Sigmoid colon (tissue), 7 donors: ENCODE data around the gene STK25. TPM values are rescaled to one million over a fixed set of nuclear protein-coding genes. Genes with fewer than 3 reads are reported as not detected.

Source experiments
- DNase-seq: peaks from one replicate; pipeline ENCODE4 v3.0.0-alpha.2; 2019
- H3K27ac ChIP-seq, 4 donors: fragments of 200-600 bp; sonication (generic); one replicate each; pipeline ENCODE4 v1.5.1; 2016 to 2019; ENCODE audit warnings: mild to moderate bottlenecking in 1 of 4
- H3K27me3 ChIP-seq, 3 donors: fragments of 200-600 bp; sonication (generic); one replicate each; pipeline ENCODE4 v1.5.1; 2019; ENCODE audit warnings: mild to moderate bottlenecking in 1 of 3
- H3K36me3 ChIP-seq, 4 donors: fragments of 200-600 bp; sonication (generic); one replicate each; pipeline ENCODE4 v1.5.1; 2016 to 2019
- H3K4me1 ChIP-seq, 4 donors: fragments of 200-600 bp; sonication (generic); one replicate each; pipeline ENCODE4 v1.5.1; 2017 to 2019
- H3K4me3 ChIP-seq, 4 donors: fragments of 200-600 bp; sonication (generic); one replicate each; pipeline ENCODE4 v1.5.1; 2017 to 2019; ENCODE audit warnings: mild to moderate bottlenecking in 2 of 4, moderate library complexity in 1 of 4
- H3K9me3 ChIP-seq, 4 donors: fragments of 200-600 bp in 3 of 4; sonication (generic) in 3 of 4; one replicate each; pipeline versions ENCODE4 v1.5.1 to v1.6.1; 2013 to 2019
- EP300 ChIP-seq, 4 donors: sonication (generic); formaldehyde crosslinking; IDR thresholded peaks; one replicate each; pipeline ENCODE4 v1.6.1; 2017; ENCODE audit warnings: antibody characterized with exemption in 4 of 4
- POLR2A ChIP-seq, 2 donors: fragments of 450-650 bp; IDR thresholded peaks; one replicate each; pipeline ENCODE4 v1.6.1; 2016; ENCODE audit warnings: antibody characterized with exemption in 2 of 2, mild to moderate bottlenecking in 2 of 2, moderate library complexity in 2 of 2
- POLR2AphosphoS5 ChIP-seq, 4 donors: sonication (generic); formaldehyde crosslinking; IDR thresholded peaks; one replicate each; pipeline ENCODE4 v1.6.1; 2017; ENCODE audit warnings: antibody characterized with exemption in 4 of 4
- WGBS, 2 donors: extraction: QIAGEN DNeasy Blood & Tissue Kit; methylation state at CpG; one replicate each; pipeline ENCODE4 v1.1.7; 2013; 5-methylcytosine and 5-hydroxymethylcytosine counted together
- intact Hi-C: fragments of 100-400 bp; cut with DNase I; formaldehyde crosslinking; loops from one replicate; pipeline ENCODE4 v1.15.1; 2023
- polyA plus RNA-seq, 3 donors: library from polyadenylated mRNA; stranded (reverse); fragments of 200-250 nt; gene quantifications; one replicate each; pipeline ENCODE4 v1.2.3, GENCODE V29; 2013
- total RNA-seq, 4 donors: library from RNA; depleted of rRNA; stranded (reverse); fragments of >200 nt; gene quantifications; one replicate each; pipeline ENCODE4 v1.1.0, GENCODE V29; 2016
- TF ChIP-seq, protein P1 (sequence below), 4 experiments: fragments of 450-650 bp in 3 of 4; fragments of 200-600 bp in 1 of 4; IDR thresholded peaks; one replicate each; pipeline ENCODE4 v1.5.1; 2016 to 2019; ENCODE audit warnings: antibody characterized with exemption in 4 of 4, mild to moderate bottlenecking in 3 of 4, moderate library complexity in 2 of 4
- donor health status: healthy with polysubstance abuse.
- donor health status: Bipolar disorder and iron deficiency.
- donor health status: healthy.

Gene STK25
- total and polyA plus RNA-seq, 7 donors, result 77.7 to 266 (median 135) TPM

DNA sequence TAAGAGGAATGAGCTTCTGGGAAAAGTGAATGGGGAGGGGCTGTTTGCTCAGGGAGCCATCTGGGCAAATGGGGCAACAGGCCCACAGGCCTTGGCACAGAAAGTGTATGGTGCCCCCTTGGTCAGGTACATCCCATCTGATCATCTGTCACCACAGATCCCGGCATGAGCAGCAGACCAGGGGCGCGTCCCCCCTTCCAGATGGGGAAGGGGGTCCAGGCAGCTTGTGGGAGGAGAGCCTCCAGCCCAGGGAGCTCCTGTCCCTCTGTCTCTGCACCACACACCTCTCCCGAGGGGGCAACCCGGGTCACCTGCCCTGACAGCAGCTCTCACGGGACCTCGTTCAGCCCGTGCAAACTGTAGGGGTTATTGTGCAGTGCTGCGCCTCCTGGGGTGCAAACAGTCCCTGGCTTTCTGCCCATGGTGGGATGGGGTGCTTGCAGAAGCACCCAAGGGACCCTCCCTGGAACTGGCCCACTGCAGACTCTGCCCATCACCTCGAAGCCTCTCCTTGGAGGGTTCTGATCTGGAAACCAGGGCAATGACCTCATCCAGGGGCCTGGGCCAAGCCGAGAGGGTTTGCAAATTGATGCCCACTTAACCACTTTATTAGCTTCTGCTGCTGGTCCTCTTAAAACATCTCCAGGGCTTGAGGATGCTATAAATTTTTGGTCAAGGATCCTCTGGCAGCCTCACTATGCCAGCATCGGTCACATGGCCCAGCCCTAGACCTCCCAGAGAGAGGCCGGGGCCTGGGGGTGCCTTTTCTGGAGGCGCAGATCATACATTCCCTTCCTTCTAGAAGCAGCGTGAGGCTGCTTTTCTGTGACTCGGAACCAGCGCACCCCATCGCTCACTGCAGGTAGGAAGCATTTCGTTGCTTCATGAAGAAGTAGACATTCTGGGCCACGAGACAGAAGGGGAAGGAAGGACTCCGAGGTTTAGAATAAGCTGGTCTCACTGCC lies 42.5 kb upstream of the STK25 start:
- no peaks in the 10 kb centered on the region for H3K9me3 ChIP-seq
- H3K4me3 ChIP-seq, result no peak overlapping the region
- no peak overlapping the region for H3K27ac ChIP-seq
- H3K4me1 ChIP-seq, result peaks cover 0 to 30% (median 23%) of the 10 kb centered on the region in 4 donors
- intact Hi-C loops, result no loop called here
- no peaks in the 10 kb centered on the region for H3K36me3 ChIP-seq
- H3K27me3 ChIP-seq, result peaks cover 0 to 6% (median 0%) of the 10 kb centered on the region in 3 donors
- WGBS, 2 donors, result 65 to 66% methylated on average over 21 of the region's 21 CpGs
- no peak for DNase-seq
- TF ChIP-seq, protein P1, sequence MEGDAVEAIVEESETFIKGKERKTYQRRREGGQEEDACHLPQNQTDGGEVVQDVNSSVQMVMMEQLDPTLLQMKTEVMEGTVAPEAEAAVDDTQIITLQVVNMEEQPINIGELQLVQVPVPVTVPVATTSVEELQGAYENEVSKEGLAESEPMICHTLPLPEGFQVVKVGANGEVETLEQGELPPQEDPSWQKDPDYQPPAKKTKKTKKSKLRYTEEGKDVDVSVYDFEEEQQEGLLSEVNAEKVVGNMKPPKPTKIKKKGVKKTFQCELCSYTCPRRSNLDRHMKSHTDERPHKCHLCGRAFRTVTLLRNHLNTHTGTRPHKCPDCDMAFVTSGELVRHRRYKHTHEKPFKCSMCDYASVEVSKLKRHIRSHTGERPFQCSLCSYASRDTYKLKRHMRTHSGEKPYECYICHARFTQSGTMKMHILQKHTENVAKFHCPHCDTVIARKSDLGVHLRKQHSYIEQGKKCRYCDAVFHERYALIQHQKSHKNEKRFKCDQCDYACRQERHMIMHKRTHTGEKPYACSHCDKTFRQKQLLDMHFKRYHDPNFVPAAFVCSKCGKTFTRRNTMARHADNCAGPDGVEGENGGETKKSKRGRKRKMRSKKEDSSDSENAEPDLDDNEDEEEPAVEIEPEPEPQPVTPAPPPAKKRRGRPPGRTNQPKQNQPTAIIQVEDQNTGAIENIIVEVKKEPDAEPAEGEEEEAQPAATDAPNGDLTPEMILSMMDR (IDR thresholded peaks at IDR 0.05), result no peak
- no peak for TF ChIP-seq POLR2AphosphoS5 (IDR thresholded peaks at IDR 0.05)
- TF ChIP-seq EP300 (IDR thresholded peaks at IDR 0.05), result no peak
- no peak for TF ChIP-seq POLR2A (IDR thresholded peaks at IDR 0.05)

DNA sequence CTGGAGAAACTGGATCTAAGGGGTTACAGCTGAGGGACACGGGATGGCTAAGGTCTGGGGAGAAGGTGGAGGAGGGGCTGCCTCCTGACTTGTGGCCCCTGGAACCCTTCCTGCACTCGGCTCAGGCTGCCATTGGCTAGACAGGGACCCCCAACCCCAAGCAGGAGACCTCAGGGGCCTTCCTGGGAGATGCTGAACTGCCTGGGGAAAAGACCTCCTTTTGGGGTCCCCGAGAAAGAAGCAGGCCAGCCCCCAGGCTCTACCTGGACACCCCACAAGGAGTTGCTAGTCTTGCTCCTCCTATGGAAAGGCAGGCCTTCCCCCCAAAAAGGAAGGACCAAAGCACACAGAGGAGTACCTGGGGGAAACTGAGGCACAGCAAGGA lies 40.1 kb upstream of the STK25 start:
- intact Hi-C loops, result loop anchor here (5.0 kb wide), 1 partner anchor 64 kb away; no protein-coding TSS in a partner anchor
- Histone ChIP-seq H3K4me1 (peaks cover 0 to 30% (median 23%) of the 10 kb centered on the region in 4 donors), H3K36me3 (no peaks in the 10 kb centered on the region), H3K27me3 (peaks cover 0 to 6% (median 0%) of the 10 kb centered on the region in 3 donors), H3K9me3 (no peaks in the 10 kb centered on the region), H3K4me3 (no peak overlapping the region), H3K27ac (no peak overlapping the region)
- TF ChIP-seq, protein P1 (IDR thresholded peaks at IDR 0.05), result no peak
- TF ChIP-seq POLR2A (IDR thresholded peaks at IDR 0.05) (no peak), POLR2AphosphoS5 (IDR thresholded peaks at IDR 0.05) (no peak), EP300 (IDR thresholded peaks at IDR 0.05) (no peak)
- no peak for DNase-seq
- WGBS, 2 donors, result 69 to 85% methylated on average over 3 of the region's 3 CpGs

DNA sequence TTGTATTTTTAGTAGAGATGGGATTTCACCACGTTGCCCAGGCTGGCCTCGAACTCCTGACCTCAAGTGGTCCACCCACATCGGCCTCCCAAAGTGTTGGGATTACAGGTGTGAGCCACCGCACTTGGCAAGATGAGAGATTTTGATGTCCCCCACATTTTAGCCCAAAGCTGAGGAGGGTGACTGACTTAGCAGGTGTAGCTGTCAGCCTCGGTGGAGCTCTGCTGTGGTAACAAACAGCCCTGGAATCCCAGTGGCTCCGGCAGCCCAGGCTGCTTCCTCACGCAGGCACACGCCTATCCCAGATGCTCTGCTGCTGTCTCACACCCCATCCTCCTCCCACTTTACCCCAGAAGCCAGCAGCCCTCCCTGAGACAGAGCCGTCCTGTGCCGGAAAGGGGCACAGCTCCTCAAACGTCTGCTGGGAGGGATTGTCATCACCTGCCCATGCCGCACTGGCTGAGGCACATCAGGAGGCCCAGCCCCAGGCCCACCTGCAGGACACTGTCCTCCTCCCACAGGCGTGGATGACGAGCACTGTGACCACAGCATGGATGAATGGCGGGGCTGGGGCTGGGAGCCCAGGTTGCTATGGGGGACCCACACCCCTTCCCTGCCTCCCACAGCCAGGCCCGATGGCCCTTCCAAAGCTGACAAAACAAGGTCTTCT lies 39.5 kb upstream of the STK25 start:
- Histone ChIP-seq H3K4me1 (peaks cover 0 to 30% (median 23%) of the 10 kb centered on the region in 4 donors), H3K36me3 (no peaks in the 10 kb centered on the region), H3K27ac (no peak overlapping the region), H3K9me3 (no peaks in the 10 kb centered on the region), H3K27me3 (peaks cover 0 to 8% (median 0%) of the 10 kb centered on the region in 3 donors), H3K4me3 (no peak overlapping the region)
- intact Hi-C loops, result loop anchor here (5.0 kb wide), 1 partner anchor 64 kb away; no protein-coding TSS in a partner anchor
- DNase-seq, result no peak
- WGBS, 2 donors, result 81 to 88% methylated on average over 16 of the region's 16 CpGs
- no peak for TF ChIP-seq POLR2AphosphoS5 (IDR thresholded peaks at IDR 0.05)
- TF ChIP-seq, protein P1 (IDR thresholded peaks at IDR 0.05), result no peak
- no peak for TF ChIP-seq POLR2A (IDR thresholded peaks at IDR 0.05)
- TF ChIP-seq EP300 (IDR thresholded peaks at IDR 0.05), result no peak

DNA sequence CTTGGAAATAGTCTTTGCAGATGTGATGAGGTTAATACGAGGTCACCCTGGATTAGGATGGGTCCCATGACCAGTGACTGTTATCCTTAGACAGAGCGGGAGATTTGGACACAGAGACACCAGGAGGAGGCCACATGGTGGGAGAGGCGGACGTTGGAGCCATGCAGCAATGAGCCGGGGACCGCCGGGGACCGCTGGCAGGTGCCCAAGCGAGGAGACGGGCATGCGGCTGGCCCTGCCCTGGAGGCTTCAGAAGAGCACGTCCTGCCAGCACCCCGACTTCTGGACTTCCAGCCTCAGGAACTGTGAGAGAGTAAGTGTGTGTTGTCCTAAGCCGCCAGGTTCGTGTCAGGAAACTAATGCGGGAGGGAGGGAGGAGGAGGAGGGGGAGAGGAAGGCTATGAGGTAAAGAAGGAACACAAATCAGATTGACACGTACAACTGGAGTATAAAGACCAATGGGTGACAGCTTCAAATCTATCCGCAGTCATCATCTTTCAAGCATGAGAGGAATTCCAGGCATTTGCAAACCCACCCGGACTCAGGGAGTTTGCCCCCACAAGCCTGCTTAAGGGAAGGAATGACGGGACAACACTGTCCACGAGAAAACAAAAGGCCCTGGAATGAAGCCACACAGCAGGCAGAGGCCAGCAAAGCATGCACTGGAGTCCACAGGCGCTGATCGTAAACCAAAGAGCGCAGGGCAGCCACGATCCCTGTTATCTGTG lies 38.6 kb upstream of the STK25 start:
- Histone ChIP-seq H3K27ac (peak overlapping the region in 1 of 4 donors; percentile 41), H3K9me3 (no peaks in the 10 kb centered on the region), H3K27me3 (peaks cover 5 to 18% (median 9%) of the 10 kb centered on the region in 3 donors), H3K4me1 (peaks cover 0 to 31% (median 24%) of the 10 kb centered on the region in 4 donors), H3K4me3 (no peak overlapping the region), H3K36me3 (no peaks in the 10 kb centered on the region)
- intact Hi-C loops, result loop anchor here (5.0 kb wide), 1 partner anchor 65 kb away; no protein-coding TSS in a partner anchor
- TF ChIP-seq POLR2A (IDR thresholded peaks at IDR 0.05) (no peak), POLR2AphosphoS5 (IDR thresholded peaks at IDR 0.05) (no peak), EP300 (IDR thresholded peaks at IDR 0.05) (no peak)
- TF ChIP-seq, protein P1 (IDR thresholded peaks at IDR 0.05), result no peak
- no peak for DNase-seq
- WGBS, 2 donors, result 37 to 41% methylated on average over 25 of the region's 25 CpGs
